Measurements from ENCODE around the gene TRIM47. TPM values are rescaled to one million over a fixed set of nuclear protein-coding genes. Genes with fewer than 3 reads are reported as not detected.

The TRIM47 gene
- total and polyA plus RNA-seq, 2 of the 13 experiments (the other 11 are each of a cell fraction or from before 2014, with no cell fraction given): 33.5 to 82.0 TPM

DNA sequence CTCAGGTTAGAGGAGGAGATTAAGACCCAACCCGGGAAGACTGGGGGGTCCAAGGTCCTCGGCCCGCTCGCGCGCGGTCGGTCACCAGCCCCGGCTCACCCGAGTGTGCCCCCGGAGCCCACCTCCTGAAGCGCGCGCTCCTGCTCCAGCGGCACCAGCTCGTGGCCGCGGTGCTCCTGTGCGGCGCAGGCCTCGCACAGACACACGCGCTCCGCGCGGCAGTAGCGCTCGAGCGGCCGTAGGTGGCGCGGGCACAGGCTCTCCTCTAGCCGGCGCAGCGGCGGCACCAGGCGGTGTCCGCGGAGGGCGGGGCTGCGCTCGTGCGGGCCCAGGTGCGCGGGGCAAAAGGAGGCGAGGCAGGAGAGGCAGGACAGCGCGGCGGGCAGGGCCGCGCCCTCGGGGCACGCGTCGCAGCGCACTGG is 618 bp downstream of the TRIM47 start (continued):
- TF ChIP-seq, protein P1, sequence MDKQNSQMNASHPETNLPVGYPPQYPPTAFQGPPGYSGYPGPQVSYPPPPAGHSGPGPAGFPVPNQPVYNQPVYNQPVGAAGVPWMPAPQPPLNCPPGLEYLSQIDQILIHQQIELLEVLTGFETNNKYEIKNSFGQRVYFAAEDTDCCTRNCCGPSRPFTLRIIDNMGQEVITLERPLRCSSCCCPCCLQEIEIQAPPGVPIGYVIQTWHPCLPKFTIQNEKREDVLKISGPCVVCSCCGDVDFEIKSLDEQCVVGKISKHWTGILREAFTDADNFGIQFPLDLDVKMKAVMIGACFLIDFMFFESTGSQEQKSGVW (CRISPR knock-in tag; IDR thresholded peaks at IDR 0.05; ENCODE audit: borderline replicate concordance): no peak; the same call in 1 of the 2 replicates
- TF ChIP-seq ZZZ3 (CRISPR knock-in tag; IDR thresholded peaks at IDR 0.05; ENCODE audit: borderline replicate concordance) (no peak), ZSCAN30 (CRISPR knock-in tag; IDR thresholded peaks at IDR 0.05) (no peak; the same call in 1 of the 2 replicates), SPEN (CRISPR knock-in tag; IDR thresholded peaks at IDR 0.05; ENCODE audit: low read depth) (no peak; the same call in 1 of the 2 replicates), NBN (conservative IDR thresholded peaks at IDR 0.05) (no peak), POLR2AphosphoS2 (IDR thresholded peaks at IDR 0.05; ENCODE audit: low read depth, low read length) (no peak), PHB2 (IDR thresholded peaks at IDR 0.05; ENCODE audit: partially characterized antibody) (no peak), RFXAP (CRISPR knock-in tag; IDR thresholded peaks at IDR 0.05; ENCODE audit: borderline replicate concordance) (peak; percentile 17; the same call in 1 of the 2 replicates), MAFF (IDR thresholded peaks at IDR 0.05; ENCODE audit: low read depth, low read length) (no peak), ZNF891 (CRISPR knock-in tag; IDR thresholded peaks at IDR 0.05) (no peak; the same call in 1 of the 2 replicates), ATF7 (IDR thresholded peaks at IDR 0.05) (no peak), ATF7 (CRISPR knock-in tag; IDR thresholded peaks at IDR 0.05) (peak; percentile 69; the same call in 1 of the 2 replicates), CENPT (CRISPR knock-in tag; IDR thresholded peaks at IDR 0.05; ENCODE audit: low read depth) (peak; percentile 86), ZNF616 (CRISPR knock-in tag; IDR thresholded peaks at IDR 0.05; ENCODE audit: low read depth) (peak; percentile 94; the same call in 1 of the 2 replicates)
- TF ChIP-seq, protein P2, sequence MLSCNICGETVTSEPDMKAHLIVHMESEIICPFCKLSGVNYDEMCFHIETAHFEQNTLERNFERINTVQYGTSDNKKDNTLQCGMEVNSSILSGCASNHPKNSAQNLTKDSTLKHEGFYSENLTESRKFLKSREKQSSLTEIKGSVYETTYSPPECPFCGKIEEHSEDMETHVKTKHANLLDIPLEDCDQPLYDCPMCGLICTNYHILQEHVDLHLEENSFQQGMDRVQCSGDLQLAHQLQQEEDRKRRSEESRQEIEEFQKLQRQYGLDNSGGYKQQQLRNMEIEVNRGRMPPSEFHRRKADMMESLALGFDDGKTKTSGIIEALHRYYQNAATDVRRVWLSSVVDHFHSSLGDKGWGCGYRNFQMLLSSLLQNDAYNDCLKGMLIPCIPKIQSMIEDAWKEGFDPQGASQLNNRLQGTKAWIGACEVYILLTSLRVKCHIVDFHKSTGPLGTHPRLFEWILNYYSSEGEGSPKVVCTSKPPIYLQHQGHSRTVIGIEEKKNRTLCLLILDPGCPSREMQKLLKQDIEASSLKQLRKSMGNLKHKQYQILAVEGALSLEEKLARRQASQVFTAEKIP (CRISPR knock-in tag; IDR thresholded peaks at IDR 0.05; ENCODE audit: borderline replicate concordance): no peak
- TF ChIP-seq, protein P3, sequence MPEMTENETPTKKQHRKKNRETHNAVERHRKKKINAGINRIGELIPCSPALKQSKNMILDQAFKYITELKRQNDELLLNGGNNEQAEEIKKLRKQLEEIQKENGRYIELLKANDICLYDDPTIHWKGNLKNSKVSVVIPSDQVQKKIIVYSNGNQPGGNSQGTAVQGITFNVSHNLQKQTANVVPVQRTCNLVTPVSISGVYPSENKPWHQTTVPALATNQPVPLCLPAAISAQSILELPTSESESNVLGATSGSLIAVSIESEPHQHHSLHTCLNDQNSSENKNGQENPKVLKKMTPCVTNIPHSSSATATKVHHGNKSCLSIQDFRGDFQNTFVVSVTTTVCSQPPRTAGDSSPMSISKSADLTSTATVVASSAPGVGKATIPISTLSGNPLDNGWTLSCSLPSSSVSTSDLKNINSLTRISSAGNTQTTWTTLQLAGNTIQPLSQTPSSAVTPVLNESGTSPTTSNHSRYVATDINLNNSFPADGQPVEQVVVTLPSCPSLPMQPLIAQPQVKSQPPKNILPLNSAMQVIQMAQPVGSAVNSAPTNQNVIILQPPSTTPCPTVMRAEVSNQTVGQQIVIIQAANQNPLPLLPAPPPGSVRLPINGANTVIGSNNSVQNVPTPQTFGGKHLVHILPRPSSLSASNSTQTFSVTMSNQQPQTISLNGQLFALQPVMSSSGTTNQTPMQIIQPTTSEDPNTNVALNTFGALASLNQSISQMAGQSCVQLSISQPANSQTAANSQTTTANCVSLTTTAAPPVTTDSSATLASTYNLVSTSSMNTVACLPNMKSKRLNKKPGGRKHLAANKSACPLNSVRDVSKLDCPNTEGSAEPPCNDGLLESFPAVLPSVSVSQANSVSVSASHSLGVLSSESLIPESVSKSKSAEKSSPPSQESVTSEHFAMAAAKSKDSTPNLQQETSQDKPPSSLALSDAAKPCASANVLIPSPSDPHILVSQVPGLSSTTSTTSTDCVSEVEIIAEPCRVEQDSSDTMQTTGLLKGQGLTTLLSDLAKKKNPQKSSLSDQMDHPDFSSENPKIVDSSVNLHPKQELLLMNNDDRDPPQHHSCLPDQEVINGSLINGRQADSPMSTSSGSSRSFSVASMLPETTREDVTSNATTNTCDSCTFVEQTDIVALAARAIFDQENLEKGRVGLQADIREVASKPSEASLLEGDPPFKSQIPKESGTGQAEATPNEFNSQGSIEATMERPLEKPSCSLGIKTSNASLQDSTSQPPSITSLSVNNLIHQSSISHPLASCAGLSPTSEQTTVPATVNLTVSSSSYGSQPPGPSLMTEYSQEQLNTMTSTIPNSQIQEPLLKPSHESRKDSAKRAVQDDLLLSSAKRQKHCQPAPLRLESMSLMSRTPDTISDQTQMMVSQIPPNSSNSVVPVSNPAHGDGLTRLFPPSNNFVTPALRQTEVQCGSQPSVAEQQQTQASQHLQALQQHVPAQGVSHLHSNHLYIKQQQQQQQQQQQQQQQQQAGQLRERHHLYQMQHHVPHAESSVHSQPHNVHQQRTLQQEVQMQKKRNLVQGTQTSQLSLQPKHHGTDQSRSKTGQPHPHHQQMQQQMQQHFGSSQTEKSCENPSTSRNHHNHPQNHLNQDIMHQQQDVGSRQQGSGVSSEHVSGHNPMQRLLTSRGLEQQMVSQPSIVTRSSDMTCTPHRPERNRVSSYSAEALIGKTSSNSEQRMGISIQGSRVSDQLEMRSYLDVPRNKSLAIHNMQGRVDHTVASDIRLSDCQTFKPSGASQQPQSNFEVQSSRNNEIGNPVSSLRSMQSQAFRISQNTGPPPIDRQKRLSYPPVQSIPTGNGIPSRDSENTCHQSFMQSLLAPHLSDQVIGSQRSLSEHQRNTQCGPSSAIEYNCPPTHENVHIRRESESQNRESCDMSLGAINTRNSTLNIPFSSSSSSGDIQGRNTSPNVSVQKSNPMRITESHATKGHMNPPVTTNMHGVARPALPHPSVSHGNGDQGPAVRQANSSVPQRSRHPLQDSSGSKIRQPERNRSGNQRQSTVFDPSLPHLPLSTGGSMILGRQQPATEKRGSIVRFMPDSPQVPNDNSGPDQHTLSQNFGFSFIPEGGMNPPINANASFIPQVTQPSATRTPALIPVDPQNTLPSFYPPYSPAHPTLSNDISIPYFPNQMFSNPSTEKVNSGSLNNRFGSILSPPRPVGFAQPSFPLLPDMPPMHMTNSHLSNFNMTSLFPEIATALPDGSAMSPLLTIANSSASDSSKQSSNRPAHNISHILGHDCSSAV (CRISPR knock-in tag; IDR thresholded peaks at IDR 0.05; ENCODE audit: borderline replicate concordance): no peak
- TF ChIP-seq, protein P4, sequence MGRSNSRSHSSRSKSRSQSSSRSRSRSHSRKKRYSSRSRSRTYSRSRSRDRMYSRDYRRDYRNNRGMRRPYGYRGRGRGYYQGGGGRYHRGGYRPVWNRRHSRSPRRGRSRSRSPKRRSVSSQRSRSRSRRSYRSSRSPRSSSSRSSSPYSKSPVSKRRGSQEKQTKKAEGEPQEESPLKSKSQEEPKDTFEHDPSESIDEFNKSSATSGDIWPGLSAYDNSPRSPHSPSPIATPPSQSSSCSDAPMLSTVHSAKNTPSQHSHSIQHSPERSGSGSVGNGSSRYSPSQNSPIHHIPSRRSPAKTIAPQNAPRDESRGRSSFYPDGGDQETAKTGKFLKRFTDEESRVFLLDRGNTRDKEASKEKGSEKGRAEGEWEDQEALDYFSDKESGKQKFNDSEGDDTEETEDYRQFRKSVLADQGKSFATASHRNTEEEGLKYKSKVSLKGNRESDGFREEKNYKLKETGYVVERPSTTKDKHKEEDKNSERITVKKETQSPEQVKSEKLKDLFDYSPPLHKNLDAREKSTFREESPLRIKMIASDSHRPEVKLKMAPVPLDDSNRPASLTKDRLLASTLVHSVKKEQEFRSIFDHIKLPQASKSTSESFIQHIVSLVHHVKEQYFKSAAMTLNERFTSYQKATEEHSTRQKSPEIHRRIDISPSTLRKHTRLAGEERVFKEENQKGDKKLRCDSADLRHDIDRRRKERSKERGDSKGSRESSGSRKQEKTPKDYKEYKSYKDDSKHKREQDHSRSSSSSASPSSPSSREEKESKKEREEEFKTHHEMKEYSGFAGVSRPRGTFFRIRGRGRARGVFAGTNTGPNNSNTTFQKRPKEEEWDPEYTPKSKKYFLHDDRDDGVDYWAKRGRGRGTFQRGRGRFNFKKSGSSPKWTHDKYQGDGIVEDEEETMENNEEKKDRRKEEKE (IDR thresholded peaks at IDR 0.05): no peak

Measured in HepG2 (cell line).